Thyroid gland (tissue), 4 donors: ENCODE data around the gene MYLK. TPM values are rescaled to one million over a fixed set of nuclear protein-coding genes. Genes with fewer than 3 reads are reported as not detected.

Source experiments
- DNase-seq, 2 donors: peaks; one replicate each; pipeline ENCODE4 v3.0.0-alpha.2; 2019
- H3K27ac ChIP-seq, 3 donors: fragments of 200-600 bp; sonication (generic); 1 replicate in 2 of 3; 2 replicates in 1 of 3; pipeline ENCODE4 v1.5.1; 2016 to 2019; ENCODE audit warnings: mild to moderate bottlenecking in 1 of 3, moderate library complexity in 1 of 3
- H3K27me3 ChIP-seq: fragments of 200-600 bp; sonication (generic); one replicate; pipeline ENCODE4 v1.5.1; 2019
- H3K36me3 ChIP-seq, 2 donors: fragments of 200-600 bp; sonication (generic); one replicate each; pipeline ENCODE4 v1.5.1; 2016 to 2019
- H3K4me1 ChIP-seq, 2 donors: fragments of 200-600 bp; sonication (generic); one replicate each; pipeline ENCODE4 v1.5.1; 2017 to 2019
- H3K4me3 ChIP-seq, 3 donors: fragments of 200-600 bp; sonication (generic); replicated peaks in 1 of 3; 1 replicate in 2 of 3; 2 replicates in 1 of 3; pipeline ENCODE4 v1.5.1; 2016; ENCODE audit warnings: mild to moderate bottlenecking in 1 of 3
- H3K9me3 ChIP-seq: fragments of 200-600 bp; sonication (generic); one replicate; pipeline ENCODE4 v1.5.1; 2017
- POLR2A ChIP-seq, 2 donors: fragments of 450-650 bp; IDR thresholded peaks; one replicate each; pipeline ENCODE4 v1.6.1; 2017; ENCODE audit warnings: antibody characterized with exemption in 2 of 2, mild to moderate bottlenecking in 2 of 2, moderate library complexity in 1 of 2
- WGBS, 2 donors: methylation state at CpG; one replicate each; pipeline ENCODE4 v1.1.5; 2017; 5-methylcytosine and 5-hydroxymethylcytosine counted together
- intact Hi-C: fragments of 100-400 bp; cut with DNase I; formaldehyde crosslinking; loops from one replicate; pipeline ENCODE4 v1.15.1; 2023
- total RNA-seq, 4 donors: library from RNA; depleted of rRNA; stranded (reverse); fragments of >200 nt; gene quantifications; one replicate each; pipeline ENCODE4 v1.2.3, GENCODE V29; 2016
- TF ChIP-seq, protein P1 (sequence below), 6 experiments: fragments of 200-600 bp in 3 of 6; fragments of 450-650 bp in 3 of 6; sonication (generic) in 3 of 6; IDR thresholded peaks; one replicate each; pipeline ENCODE4 v1.5.1; 2016 to 2019; ENCODE audit warnings: antibody characterized with exemption in 6 of 6, mild to moderate bottlenecking in 2 of 6, inconsistent platforms in 1 of 6, moderate library complexity in 1 of 6

MYLK gene
- total RNA-seq, 4 donors from 2014 or later, result 28.9 to 51.2 (median 37.4) TPM

DNA sequence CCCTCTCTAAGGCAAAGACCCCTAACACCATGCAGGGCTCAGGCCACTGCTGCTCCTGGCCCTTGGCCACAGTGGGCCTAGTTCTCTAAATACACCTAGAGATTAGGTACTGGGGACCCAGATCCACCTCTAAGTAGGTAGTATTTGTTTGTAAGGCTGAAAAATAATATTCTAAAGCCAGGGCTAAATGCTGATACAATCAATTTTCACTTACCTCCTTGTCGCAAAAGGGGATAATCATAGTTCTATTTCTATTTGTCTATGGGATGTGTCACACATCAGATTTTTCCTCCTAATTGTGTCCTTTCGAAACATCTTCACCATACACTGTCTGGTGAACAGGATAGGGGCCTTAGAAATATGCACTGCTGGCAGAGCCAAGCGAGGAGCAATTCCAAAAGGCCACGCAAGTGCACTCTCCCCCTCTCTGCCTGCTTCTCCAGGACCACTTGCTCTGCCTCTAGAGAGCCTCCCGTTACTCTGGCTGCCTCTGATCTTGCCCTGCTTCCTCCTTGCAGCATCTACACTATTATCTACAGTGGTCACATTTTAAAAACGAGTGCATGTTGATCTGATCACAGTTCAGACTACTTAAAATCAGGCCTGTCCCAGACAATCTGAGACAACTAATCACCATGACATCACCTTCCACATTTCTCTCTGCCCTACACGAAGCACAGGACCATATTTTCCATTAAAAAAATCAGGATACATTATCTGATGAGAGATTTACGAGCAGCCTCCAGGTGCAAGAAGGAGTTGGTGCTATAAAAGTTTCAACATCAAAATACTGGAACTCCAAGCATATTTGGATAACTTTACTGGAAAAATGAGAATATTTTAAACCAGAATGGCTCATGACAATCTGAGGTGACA lies 115.4 kb downstream of the MYLK start:
- WGBS, 2 donors, result 77 to 81% methylated on average over 8 of the region's 8 CpGs
- Histone ChIP-seq H3K27me3 (no peaks in the 10 kb centered on the region), H3K9me3 (no peaks in the 10 kb centered on the region), H3K36me3 (no peaks in the 10 kb centered on the region), H3K27ac (no peak overlapping the region), H3K4me1 (no peaks in the 10 kb centered on the region), H3K4me3 (no peak overlapping the region)
- intact Hi-C loops, result no loop called here
- TF ChIP-seq, protein P1, sequence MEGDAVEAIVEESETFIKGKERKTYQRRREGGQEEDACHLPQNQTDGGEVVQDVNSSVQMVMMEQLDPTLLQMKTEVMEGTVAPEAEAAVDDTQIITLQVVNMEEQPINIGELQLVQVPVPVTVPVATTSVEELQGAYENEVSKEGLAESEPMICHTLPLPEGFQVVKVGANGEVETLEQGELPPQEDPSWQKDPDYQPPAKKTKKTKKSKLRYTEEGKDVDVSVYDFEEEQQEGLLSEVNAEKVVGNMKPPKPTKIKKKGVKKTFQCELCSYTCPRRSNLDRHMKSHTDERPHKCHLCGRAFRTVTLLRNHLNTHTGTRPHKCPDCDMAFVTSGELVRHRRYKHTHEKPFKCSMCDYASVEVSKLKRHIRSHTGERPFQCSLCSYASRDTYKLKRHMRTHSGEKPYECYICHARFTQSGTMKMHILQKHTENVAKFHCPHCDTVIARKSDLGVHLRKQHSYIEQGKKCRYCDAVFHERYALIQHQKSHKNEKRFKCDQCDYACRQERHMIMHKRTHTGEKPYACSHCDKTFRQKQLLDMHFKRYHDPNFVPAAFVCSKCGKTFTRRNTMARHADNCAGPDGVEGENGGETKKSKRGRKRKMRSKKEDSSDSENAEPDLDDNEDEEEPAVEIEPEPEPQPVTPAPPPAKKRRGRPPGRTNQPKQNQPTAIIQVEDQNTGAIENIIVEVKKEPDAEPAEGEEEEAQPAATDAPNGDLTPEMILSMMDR (IDR thresholded peaks at IDR 0.05), result no peak
- TF ChIP-seq POLR2A (IDR thresholded peaks at IDR 0.05), result no peak
- DNase-seq, result no peak

DNA sequence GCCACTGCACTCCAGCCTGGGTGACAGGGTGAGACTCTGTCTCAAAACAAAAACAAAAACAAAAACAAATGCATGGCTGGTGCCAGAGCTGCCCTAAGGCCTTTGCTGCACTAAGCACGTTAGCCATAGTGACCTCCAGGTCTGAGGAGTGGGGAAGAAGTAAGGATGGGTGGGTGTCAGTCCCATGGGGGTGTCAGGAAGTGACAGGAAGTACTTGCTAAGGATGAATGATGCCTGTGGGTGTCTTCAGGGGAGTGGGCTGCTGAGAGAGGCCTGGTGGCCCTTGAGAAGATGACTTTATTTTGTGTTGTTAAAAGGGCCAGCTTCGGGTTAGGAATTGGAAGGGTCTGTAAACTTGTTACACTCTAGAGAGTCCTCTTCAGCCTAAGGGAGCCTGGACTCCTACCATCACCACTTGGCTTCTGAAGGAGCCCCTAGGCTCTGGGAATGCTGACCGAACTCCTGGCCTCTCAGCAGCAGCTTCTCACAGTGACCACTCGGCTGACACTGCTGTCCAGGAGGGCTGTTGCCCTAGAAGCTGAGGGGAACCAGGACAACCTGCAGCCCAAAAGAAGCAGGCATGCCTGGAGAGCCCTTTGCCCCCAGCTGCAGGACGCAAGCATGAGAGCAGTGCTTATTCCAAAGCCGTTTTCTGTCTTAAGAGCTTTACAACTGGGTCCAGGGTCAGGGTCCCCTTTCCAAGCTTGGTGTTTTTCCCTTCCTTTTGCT lies 116.4 kb downstream of the MYLK start:
- Histone ChIP-seq H3K27ac (no peak overlapping the region), H3K9me3 (no peaks in the 10 kb centered on the region), H3K36me3 (no peaks in the 10 kb centered on the region), H3K27me3 (no peaks in the 10 kb centered on the region), H3K4me3 (no peak overlapping the region), H3K4me1 (no peaks in the 10 kb centered on the region)
- TF ChIP-seq POLR2A (IDR thresholded peaks at IDR 0.05), result no peak
- TF ChIP-seq, protein P1 (IDR thresholded peaks at IDR 0.05), result no peak
- WGBS, 2 donors, result 78 to 79% methylated on average over 6 of the region's 6 CpGs
- intact Hi-C loops, result no loop called here
- DNase-seq, result no peak

DNA sequence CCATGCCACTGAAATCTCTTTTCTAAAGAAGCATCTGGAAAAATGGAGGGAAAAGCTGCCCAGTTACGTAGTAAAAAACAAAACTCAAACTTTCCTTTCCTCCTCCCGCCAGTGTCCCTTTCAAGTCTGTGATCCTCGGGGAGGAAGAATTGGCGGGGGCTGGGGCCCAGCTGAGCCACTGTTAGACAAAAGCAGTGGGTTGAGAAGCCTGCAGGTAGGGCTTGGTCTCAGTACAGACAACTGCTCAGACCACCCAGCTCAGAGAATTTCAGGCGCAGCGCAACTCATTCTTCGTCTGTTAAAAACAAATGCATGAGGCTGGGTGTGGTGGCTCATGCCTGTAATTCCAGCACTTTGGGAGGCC lies 117.1 kb downstream of the MYLK start:
- H3K4me1 ChIP-seq, result no peaks in the 10 kb centered on the region
- no peak for DNase-seq

DNA sequence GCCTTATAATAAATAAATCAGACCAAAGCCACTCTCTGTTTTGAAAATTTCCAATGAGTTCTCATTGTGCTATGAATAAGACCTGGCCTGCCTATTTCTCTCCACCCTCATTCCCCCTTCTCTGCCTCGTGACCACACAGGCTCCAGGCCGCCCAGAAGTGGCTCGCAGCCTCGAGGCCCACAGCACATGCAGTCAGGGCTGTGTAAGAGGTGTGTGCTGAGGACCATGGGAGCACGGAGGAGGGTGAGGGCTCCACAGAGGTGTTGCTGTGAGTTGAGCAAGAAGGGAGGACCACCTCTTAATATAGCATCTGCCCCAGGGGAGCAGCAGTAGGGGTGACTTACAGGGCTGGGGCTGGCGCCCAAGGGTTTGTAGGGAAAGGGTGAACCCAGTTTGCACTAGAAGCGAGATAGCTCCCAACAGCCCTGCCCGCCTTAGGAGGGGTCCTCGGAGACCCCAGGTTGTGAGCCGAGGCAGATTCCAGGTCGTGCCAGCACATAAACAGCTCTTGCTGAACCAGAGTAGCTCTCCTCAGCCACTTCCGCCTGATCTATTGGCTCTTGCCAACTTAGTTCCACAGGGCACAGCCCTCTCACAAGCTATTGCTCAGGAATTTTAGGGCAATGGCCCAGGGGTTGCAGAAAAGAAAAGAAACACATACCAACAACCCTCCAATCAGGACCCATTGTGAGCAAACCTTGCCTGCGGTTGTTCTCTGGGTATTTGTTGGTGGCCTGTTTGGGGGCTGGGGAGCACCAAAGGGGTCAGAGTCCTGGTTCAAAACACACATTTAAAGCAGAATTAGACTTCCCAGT lies 117.7 kb downstream of the MYLK start:
- Histone ChIP-seq H3K4me1 (no peaks in the 10 kb centered on the region), H3K9me3 (no peaks in the 10 kb centered on the region), H3K27me3 (no peaks in the 10 kb centered on the region), H3K27ac (no peak overlapping the region), H3K36me3 (no peaks in the 10 kb centered on the region), H3K4me3 (no peak overlapping the region)
- DNase-seq, result no peak
- TF ChIP-seq, protein P1 (IDR thresholded peaks at IDR 0.05), result no peak
- TF ChIP-seq POLR2A (IDR thresholded peaks at IDR 0.05), result no peak
- intact Hi-C loops, result no loop called here
- WGBS, 2 donors, result 67 to 86% methylated on average over 13 of the region's 13 CpGs

More for the DNA sequence above, 117.1 kb downstream of the MYLK start:
- H3K4me3 ChIP-seq, result no peak overlapping the region
- intact Hi-C loops, result no loop called here
- 89 to 92% methylated on average over 7 of the region's 7 CpGs for WGBS, 2 donors
- no peak overlapping the region for H3K27ac ChIP-seq
- no peaks in the 10 kb centered on the region for H3K27me3 ChIP-seq
- no peaks in the 10 kb centered on the region for H3K9me3 ChIP-seq
- TF ChIP-seq, protein P1 (IDR thresholded peaks at IDR 0.05), result no peak
- TF ChIP-seq POLR2A (IDR thresholded peaks at IDR 0.05), result no peak
- no peaks in the 10 kb centered on the region for H3K36me3 ChIP-seq
